H1 (cell line): ENCODE measurements around the gene C1S.

Experiments used
- YY1 ChIP-seq: IDR thresholded peaks from 2 replicates; pipeline ENCODE4 v1.6.1; 2011; ENCODE audit warnings: low read depth, mild to moderate bottlenecking, low read length
- TF ChIP-seq, protein P1 (sequence below), 3 experiments: IDR thresholded peaks; 1 replicate in 2 of 3; 2 replicates in 1 of 3; pipeline versions ENCODE4 v1.5.1 to v1.6.1; 2011; ENCODE audit warnings: low read length in 3 of 3, mild to moderate bottlenecking in 3 of 3, inconsistent platforms in 2 of 3, low read depth in 1 of 3, moderate library complexity in 1 of 3; ENCODE audit not compliant: insufficient read depth in 1 of 3; ENCODE audit errors: control extremely low read depth in 1 of 3

DNA sequence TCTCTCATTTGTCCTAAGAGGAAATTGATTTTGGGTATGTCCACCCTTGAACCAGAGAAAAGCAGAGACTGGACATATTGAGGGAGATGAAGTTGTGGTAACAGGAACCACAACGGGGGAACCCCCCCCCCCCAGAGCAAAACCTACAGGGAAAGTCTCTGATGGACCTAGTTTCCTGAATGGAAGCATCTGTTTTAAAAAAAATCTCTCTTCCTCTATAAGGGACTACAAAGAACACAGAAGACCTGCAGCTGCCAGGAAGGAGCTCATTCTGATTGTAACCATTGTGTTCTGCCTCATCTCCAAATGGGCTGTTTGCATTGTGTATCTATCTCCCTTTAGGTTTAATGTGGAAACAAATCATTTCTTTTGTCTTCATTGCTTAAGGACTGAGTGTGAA, 13.4 kb downstream of the C1S start:
- TF ChIP-seq, protein P1, sequence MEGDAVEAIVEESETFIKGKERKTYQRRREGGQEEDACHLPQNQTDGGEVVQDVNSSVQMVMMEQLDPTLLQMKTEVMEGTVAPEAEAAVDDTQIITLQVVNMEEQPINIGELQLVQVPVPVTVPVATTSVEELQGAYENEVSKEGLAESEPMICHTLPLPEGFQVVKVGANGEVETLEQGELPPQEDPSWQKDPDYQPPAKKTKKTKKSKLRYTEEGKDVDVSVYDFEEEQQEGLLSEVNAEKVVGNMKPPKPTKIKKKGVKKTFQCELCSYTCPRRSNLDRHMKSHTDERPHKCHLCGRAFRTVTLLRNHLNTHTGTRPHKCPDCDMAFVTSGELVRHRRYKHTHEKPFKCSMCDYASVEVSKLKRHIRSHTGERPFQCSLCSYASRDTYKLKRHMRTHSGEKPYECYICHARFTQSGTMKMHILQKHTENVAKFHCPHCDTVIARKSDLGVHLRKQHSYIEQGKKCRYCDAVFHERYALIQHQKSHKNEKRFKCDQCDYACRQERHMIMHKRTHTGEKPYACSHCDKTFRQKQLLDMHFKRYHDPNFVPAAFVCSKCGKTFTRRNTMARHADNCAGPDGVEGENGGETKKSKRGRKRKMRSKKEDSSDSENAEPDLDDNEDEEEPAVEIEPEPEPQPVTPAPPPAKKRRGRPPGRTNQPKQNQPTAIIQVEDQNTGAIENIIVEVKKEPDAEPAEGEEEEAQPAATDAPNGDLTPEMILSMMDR (IDR thresholded peaks at IDR 0.05; ENCODE audit: control extremely low read depth in 1 of 3, insufficient read depth in 1 of 3, low read depth in 1 of 3, low read length in 3 of 3) = no peak
- TF ChIP-seq YY1 = no peak
